IPS-20b (cell line): ENCODE measurements around the gene SRP9.

Experiments used
- H3K27ac ChIP-seq: one replicate; pipeline ENCODE4 v1.5.1; 2013; ENCODE audit warnings: low read length
- H3K27me3 ChIP-seq: 2 replicates; pipeline ENCODE4 v1.6.1; 2013; ENCODE audit warnings: mild to moderate bottlenecking, low read length, inconsistent platforms; ENCODE audit not compliant: insufficient read depth
- H3K36me3 ChIP-seq: 2 replicates; pipeline ENCODE4 v1.6.1; 2013; ENCODE audit warnings: low read depth, mild to moderate bottlenecking, inconsistent platforms, low read length, moderate library complexity; ENCODE audit not compliant: insufficient read depth
- H3K4me1 ChIP-seq: 2 replicates; pipeline ENCODE4 v1.6.1; 2013; ENCODE audit warnings: mild to moderate bottlenecking, control low read depth, inconsistent platforms, low read length, moderate library complexity; ENCODE audit not compliant: insufficient read depth
- H3K4me3 ChIP-seq: 2 replicates; pipeline ENCODE4 v1.5.1; 2013; ENCODE audit warnings: mild to moderate bottlenecking, low read length, inconsistent platforms
- H3K9ac ChIP-seq: 2 replicates; pipeline ENCODE4 v1.6.1; 2013; ENCODE audit warnings: low read depth, mild to moderate bottlenecking, inconsistent platforms, low read length, moderate library complexity
- H3K9me3 ChIP-seq: 2 replicates; pipeline ENCODE4 v1.6.1; 2013; ENCODE audit warnings: mild to moderate bottlenecking, low read depth, low read length, inconsistent platforms; ENCODE audit not compliant: insufficient read depth

Gene SRP9

DNA sequence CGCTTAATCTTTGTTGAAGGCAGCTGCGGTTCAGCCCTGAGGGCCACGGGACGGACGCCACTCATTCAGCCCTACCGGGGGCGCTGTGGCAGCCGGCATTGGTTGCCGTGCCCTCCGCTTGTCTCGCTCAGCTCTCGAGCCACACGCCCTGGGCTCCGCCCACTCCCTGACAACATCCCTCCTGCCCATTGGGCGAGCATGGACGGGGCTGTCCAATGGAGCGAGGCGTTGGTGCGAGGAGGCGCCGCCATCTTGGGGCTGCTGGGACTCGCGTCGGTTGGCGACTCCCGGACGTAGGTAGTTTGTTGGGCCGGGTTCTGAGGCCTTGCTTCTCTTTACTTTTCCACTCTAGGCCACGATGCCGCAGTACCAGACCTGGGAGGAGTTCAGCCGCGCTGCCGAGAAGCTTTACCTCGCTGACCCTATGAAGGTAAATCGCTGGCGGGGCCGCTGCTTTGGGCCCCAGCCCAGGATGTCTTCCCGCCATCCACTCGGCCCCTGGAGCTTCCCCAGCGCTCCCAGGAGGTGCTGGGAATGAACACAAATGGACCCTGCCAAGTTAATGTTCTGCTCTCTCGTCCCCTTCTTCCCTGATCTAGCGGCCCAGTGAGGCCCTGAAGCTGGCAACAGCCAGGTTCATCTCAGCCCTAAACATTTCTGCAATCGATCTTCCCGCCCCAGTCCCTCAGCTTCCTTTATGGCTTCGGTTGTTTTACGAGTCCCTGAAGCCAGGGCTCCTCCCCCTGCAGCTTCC, at the start of gene SRP9:
TSS of gene SRP9 (plus strand) at position 244 of the 754 bp plus-strand sequence. CDS start at position 359, 115 bp downstream.
- Histone ChIP-seq H3K27ac (peak within 1 kb of the TSS; percentile 99), H3K36me3 (peaks cover 27% of the 10 kb centered on the region), H3K4me1 (peaks cover 21% of the 10 kb centered on the region), H3K27me3 (no peaks in the 10 kb centered on the region), H3K9ac (peak within 1 kb of the TSS; percentile 100), H3K4me3 (peak within 1 kb of the TSS; percentile 96), H3K9me3 (no peaks in the 10 kb centered on the region)

- Histone ChIP-seq H3K27me3 (peaks cover 14% of the 10 kb centered on the region), H3K9me3 (no peaks in the 10 kb centered on the region), H3K4me3 (no peak overlapping the region), H3K27ac (no peak overlapping the region), H3K4me1 (no peaks in the 10 kb centered on the region; the same call in 1 of the 2 replicates), H3K9ac (no peak overlapping the region), H3K36me3 (no peaks in the 10 kb centered on the region)
Measured at GRCh38 chr1:225731491-225731890, 46.1 kb upstream of the SRP9 start.

DNA sequence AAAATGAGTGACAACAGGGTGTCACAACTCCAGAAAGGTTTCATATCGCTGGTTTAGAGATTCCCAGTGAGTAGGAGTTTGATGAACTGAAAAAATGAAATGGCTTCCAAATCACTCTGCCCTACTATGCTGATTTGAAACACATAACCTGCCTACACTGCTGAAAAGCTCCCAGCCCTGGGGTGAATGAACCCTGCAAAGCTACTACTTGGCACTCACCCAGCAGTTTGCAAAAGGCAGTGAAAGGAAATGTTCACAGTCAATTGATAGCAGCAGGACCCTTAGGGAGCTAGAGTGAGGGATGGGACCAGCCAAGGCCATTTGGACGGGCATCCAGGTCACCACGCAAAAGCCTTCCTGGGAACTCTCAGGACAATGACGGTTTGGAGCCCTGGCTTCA, 44.4 kb upstream of the SRP9 start:
- H3K4me3 ChIP-seq, result no peak overlapping the region

DNA sequence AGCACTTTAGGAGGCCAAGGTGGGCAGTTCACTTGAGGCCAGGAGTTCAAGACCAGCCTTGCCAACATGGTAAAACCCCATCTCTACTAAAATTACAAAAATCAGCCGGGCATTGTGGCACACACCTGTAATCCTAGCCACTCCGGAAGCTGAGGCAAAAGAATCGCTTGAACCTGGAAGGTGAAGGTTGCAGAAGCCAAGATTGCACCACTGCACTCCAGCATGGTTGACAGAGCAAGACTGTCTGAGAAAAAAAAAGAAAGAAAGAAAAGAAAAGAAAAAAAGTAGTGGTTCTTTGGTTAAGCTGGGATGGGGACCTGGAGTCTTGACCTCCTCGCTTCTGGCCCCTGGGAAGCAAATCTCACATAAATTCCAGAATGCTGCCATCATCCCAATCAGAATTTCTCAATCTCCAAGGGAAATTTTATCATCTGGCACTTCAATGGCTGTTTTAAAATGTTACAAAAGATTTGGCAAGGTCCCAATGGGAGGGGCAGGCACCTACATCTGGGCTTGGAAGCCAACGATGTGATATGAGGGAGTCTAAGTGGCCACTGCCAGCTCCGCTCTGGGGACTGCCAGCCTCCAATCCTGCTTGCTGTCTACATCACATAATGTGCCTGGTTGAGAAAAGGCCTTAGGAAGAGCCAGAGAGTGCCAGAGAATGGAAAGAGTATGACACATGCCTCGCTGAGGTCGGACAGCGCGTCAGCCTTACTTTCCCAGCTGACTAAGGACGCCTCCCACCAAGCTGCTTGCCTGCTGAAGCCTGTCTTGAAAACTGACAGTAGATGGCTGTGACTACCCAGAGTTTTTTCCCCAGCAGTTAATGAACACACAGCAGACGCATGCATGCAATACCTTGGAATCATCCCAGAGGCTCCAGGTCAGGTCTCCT, 42.1 kb upstream of the SRP9 start:
- H3K9ac ChIP-seq, result no peak overlapping the region
- H3K27ac ChIP-seq, result no peak overlapping the region
- no peak overlapping the region for H3K4me3 ChIP-seq
- H3K9me3 ChIP-seq, result no peaks in the 10 kb centered on the region
- H3K36me3 ChIP-seq, result no peaks in the 10 kb centered on the region
- H3K4me1 ChIP-seq, result no peaks in the 10 kb centered on the region; the same call in 1 of the 2 replicates
- H3K27me3 ChIP-seq, result peaks cover 46% of the 10 kb centered on the region

More for the DNA sequence above, 44.4 kb upstream of the SRP9 start:
- peaks cover 31% of the 10 kb centered on the region for H3K27me3 ChIP-seq
- no peaks in the 10 kb centered on the region for H3K9me3 ChIP-seq
- no peak overlapping the region for H3K27ac ChIP-seq
- H3K4me1 ChIP-seq, result no peaks in the 10 kb centered on the region; the same call in 1 of the 2 replicates
- H3K9ac ChIP-seq, result no peak overlapping the region
- no peaks in the 10 kb centered on the region for H3K36me3 ChIP-seq

- no peaks in the 10 kb centered on the region for H3K9me3 ChIP-seq
- no peak overlapping the region for H3K4me3 ChIP-seq
- no peak overlapping the region for H3K27ac ChIP-seq
- no peak overlapping the region for H3K9ac ChIP-seq
- peaks cover 46% of the 10 kb centered on the region for H3K27me3 ChIP-seq
- H3K36me3 ChIP-seq, result no peaks in the 10 kb centered on the region
- no peaks in the 10 kb centered on the region; the same call in 1 of the 2 replicates for H3K4me1 ChIP-seq
Measured at GRCh38 chr1:225736437-225737098, 41.1 kb upstream of the SRP9 start.

GRCh38 chr1:225737161-225737560, 40.5 kb upstream of the SRP9 start:
- Histone ChIP-seq H3K9me3 (no peaks in the 10 kb centered on the region), H3K27me3 (peaks cover 46% of the 10 kb centered on the region), H3K9ac (no peak overlapping the region), H3K36me3 (no peaks in the 10 kb centered on the region), H3K4me3 (no peak overlapping the region), H3K4me1 (no peaks in the 10 kb centered on the region; the same call in 1 of the 2 replicates), H3K27ac (no peak overlapping the region)

DNA sequence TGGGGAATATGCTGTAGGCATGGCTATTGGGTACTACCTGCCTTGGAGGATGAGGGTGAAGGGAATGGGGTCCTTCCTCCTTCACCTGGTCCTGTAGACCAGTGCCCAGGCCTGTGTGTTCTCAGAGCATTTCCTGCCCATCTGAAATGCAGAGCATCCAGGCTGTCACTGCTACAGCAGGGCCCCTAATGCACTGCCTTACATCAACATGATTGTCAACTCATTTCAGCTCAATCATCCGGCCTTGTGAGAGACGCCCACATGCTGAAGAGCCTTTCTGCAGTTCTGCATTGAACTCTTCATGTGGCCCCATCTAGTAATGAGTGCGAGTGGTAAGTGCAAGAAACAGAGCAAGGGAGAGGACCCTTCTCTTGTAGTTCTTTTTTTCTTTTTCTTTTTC, 39.8 kb upstream of the SRP9 start:
- H3K4me1 ChIP-seq, result no peaks in the 10 kb centered on the region; the same call in 1 of the 2 replicates
- H3K9ac ChIP-seq, result no peak overlapping the region
- peaks cover 46% of the 10 kb centered on the region for H3K27me3 ChIP-seq
- H3K27ac ChIP-seq, result no peak overlapping the region
- H3K9me3 ChIP-seq, result no peaks in the 10 kb centered on the region
- H3K36me3 ChIP-seq, result no peaks in the 10 kb centered on the region
- no peak overlapping the region for H3K4me3 ChIP-seq

DNA sequence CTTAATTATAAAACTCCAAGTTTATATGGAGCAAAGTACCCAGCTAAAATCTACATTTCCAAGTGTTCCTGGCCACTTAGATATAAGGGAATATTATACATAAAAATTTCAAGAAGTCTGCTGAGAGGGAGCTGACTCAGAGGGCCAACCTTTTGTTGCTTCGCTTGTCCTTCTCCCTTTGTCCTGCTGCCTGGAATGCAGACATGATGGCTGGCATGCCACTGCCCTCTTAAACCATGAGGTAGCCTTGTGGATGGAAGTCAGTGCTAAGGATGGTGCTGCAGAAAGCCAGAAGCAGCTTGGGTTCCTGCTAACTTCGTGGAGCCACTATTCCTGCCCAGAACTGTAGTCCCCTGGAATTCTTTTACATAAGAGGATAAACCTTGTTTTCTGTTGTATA, 38.9 kb upstream of the SRP9 start:
- H3K27ac ChIP-seq, result no peak overlapping the region
- H3K27me3 ChIP-seq, result peaks cover 46% of the 10 kb centered on the region
- no peaks in the 10 kb centered on the region; the same call in 1 of the 2 replicates for H3K4me1 ChIP-seq
- no peaks in the 10 kb centered on the region for H3K9me3 ChIP-seq
- no peak overlapping the region for H3K9ac ChIP-seq
- no peak overlapping the region for H3K4me3 ChIP-seq
- no peaks in the 10 kb centered on the region for H3K36me3 ChIP-seq

DNA sequence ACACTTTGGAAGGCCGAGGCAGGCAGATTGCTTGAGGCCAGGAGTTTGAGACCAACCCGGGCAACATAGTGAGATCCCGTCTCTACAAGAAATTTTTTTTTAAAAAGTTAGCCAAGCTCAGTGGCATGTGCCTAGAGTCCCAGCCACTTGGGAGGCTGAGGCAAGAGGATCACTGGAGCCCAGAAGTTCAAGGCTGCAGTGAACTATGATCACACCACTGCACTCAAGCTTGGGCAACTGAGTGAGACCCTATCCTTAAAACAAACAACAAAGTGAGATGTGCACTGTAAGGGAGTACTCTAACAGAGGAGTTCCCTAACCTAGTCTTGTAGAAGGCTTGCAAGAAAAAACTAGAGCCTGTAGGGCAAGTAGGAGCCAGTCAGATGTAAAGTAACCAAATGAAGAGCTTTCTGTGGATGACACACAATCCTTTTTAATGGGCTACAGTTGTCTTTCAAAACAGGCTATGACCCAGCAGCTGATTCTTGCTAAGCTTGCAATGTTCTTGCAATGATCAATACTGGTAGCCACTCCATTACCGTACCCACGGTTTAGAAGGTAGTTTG, 38.0 kb upstream of the SRP9 start:
- Histone ChIP-seq H3K9me3 (no peaks in the 10 kb centered on the region), H3K4me3 (no peak overlapping the region), H3K27ac (no peak overlapping the region), H3K9ac (no peak overlapping the region), H3K36me3 (no peaks in the 10 kb centered on the region), H3K4me1 (no peaks in the 10 kb centered on the region; the same call in 1 of the 2 replicates), H3K27me3 (peaks cover 47% of the 10 kb centered on the region)

- H3K27me3 ChIP-seq, result peaks cover 15% of the 10 kb centered on the region; the same call in 1 of the 2 replicates
- no peak overlapping the region for H3K4me3 ChIP-seq
- peaks cover 7% of the 10 kb centered on the region; the same call in 1 of the 2 replicates for H3K4me1 ChIP-seq
- no peaks in the 10 kb centered on the region for H3K36me3 ChIP-seq
- H3K9ac ChIP-seq, result no peak overlapping the region
- H3K9me3 ChIP-seq, result no peaks in the 10 kb centered on the region
- H3K27ac ChIP-seq, result no peak overlapping the region
Measured at GRCh38 chr1:225744745-225745144, 32.9 kb upstream of the SRP9 start.

DNA sequence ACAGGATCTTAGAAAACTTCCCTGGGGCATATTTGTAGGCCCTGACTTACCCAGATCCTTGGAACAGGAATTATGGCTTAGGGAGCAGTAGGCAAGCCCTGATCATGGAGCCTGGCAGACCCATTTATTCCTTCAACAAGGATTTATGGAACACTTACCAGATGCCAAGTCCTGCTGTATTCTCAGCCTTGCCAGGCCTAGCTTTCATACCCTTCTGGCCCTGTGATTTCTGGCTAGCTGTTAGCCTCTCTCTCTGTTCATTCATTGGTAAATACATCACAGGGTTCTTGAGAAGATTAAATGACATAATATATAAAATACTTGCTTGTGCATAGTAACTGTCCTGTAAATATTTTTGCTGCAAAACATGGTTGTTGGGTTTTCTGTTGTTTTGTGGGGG, 32.4 kb upstream of the SRP9 start:
- peaks cover 16% of the 10 kb centered on the region; the same call in 1 of the 2 replicates for H3K27me3 ChIP-seq
- H3K9me3 ChIP-seq, result no peaks in the 10 kb centered on the region
- H3K9ac ChIP-seq, result no peak overlapping the region
- H3K4me1 ChIP-seq, result peaks cover 7% of the 10 kb centered on the region; the same call in 1 of the 2 replicates
- no peak overlapping the region for H3K4me3 ChIP-seq
- no peaks in the 10 kb centered on the region for H3K36me3 ChIP-seq
- H3K27ac ChIP-seq, result no peak overlapping the region
